B cell (primary cell): ENCODE results near the gene PKIG. TPM values are rescaled to one million over a fixed set of nuclear protein-coding genes. Genes with fewer than 3 reads are reported as not detected.

ENCODE experiments used
- ATAC-seq: fragments of 200-7000 bp; cut with Tn5 transposase; one replicate; pipeline ENCODE4 v1.10.0; 2021; ENCODE audit warnings: low read depth, mild to moderate bottlenecking, moderate number of reproducible peaks, moderate library complexity
- CTCF ChIA-PET: fragments of 350-600 bp; sonication (Branson Sonifier 250); formaldehyde crosslinking; loops from one replicate; lab custom pipeline; 2021; ENCODE audit warnings: antibody characterized with exemption, inconsistent platforms; lab: Charles Lee
- POLR2A ChIA-PET: fragments of 350-600 bp; sonication (Branson Sonifier 250); formaldehyde crosslinking; loops from one replicate; lab custom pipeline; 2021; ENCODE audit warnings: antibody characterized with exemption; lab: Charles Lee
- DNase-seq: peaks from one replicate; pipeline ENCODE4 v3.0.0; 2013
- H2AFZ ChIP-seq: 2 replicates; pipeline ENCODE4 v1.6.1; 2012; ENCODE audit warnings: mild to moderate bottlenecking, low read depth, low read length; ENCODE audit not compliant: insufficient read depth, poor library complexity, severe bottlenecking
- H3K27ac ChIP-seq, 2 donors: 1 replicate in 1 of 2; 2 replicates in 1 of 2; pipeline ENCODE4 v1.5.1; 2012 to 2013; ENCODE audit warnings: low read length in 2 of 2, mild to moderate bottlenecking in 2 of 2, moderate library complexity in 1 of 2
- H3K27me3 ChIP-seq, 4 experiments: fragments of 200-600 bp in 1 of 4; sonication (generic) in 1 of 4; replicated peaks in 1 of 4; 1 replicate in 2 of 4; 2 replicates in 2 of 4; pipeline versions ENCODE4 v1.6.1 to v1.7.0; 2013 to 2016; ENCODE audit warnings: low read length in 3 of 4, mild to moderate bottlenecking in 2 of 4, mixed read lengths in 1 of 4, moderate library complexity in 1 of 4; ENCODE audit not compliant: insufficient read depth in 4 of 4, control insufficient read depth in 3 of 4; ENCODE audit errors: control extremely low read depth in 1 of 4
- H3K36me3 ChIP-seq, 2 experiments: replicated peaks in 1 of 2; 1 replicate in 1 of 2; 2 replicates in 1 of 2; pipeline versions ENCODE4 v1.6.1 to v1.7.1; 2013; ENCODE audit warnings: low read length in 1 of 2; ENCODE audit not compliant: insufficient read depth in 2 of 2, control insufficient read depth in 1 of 2; ENCODE audit errors: control extremely low read depth in 1 of 2, extremely low read depth in 1 of 2
- H3K4me1 ChIP-seq, 2 donors: fragments of 200-600 bp in 1 of 2; sonication (generic) in 1 of 2; 1 replicate in 1 of 2; 2 replicates in 1 of 2; pipeline versions ENCODE4 v1.5.1 to v1.6.1; 2013 to 2017; ENCODE audit warnings: low read length in 2 of 2; ENCODE audit not compliant: control insufficient read depth in 2 of 2, insufficient read depth in 2 of 2
- H3K4me2 ChIP-seq: replicated peaks from 2 replicates; pipeline ENCODE3; 2012; ENCODE audit warnings: mild to moderate bottlenecking, low read depth, low read length; ENCODE audit not compliant: poor library complexity, severe bottlenecking
- H3K4me3 ChIP-seq, 5 experiments: fragments of 200-600 bp in 1 of 5; sonication (generic) in 1 of 5; 1 replicate in 3 of 5; 2 replicates in 2 of 5; pipeline versions ENCODE4 v1.5.1 to v1.7.0; 2011 to 2016; ENCODE audit warnings: low read length in 4 of 5, mild to moderate bottlenecking in 4 of 5, low read depth in 2 of 5, control low read depth in 1 of 5, moderate library complexity in 1 of 5; ENCODE audit not compliant: insufficient read depth in 1 of 5; ENCODE audit errors: control extremely low read depth in 1 of 5, extremely low read depth in 1 of 5
- H3K79me2 ChIP-seq: fragments of 200-600 bp; sonication (generic); one replicate; pipeline ENCODE4 v1.6.0; 2016; ENCODE audit warnings: low read length; ENCODE audit not compliant: control insufficient read depth, insufficient read depth
- H3K9ac ChIP-seq: fragments of 200-600 bp; sonication (generic); 2 replicates; pipeline ENCODE4 v1.6.1; 2017; ENCODE audit warnings: mild to moderate bottlenecking, low read length, moderate library complexity
- H3K9me3 ChIP-seq, 3 donors: one replicate each; pipeline versions ENCODE4 v1.6.1 to v1.7.1; 2013; ENCODE audit warnings: low read length in 2 of 3; ENCODE audit not compliant: control insufficient read depth in 2 of 3, insufficient read depth in 1 of 3; ENCODE audit errors: control extremely low read depth in 1 of 3
- H4K20me1 ChIP-seq: 2 replicates; pipeline ENCODE4 v1.6.0; 2012; ENCODE audit warnings: mild to moderate bottlenecking, low read length; ENCODE audit not compliant: insufficient read depth, control insufficient read depth, poor library complexity, severe bottlenecking
- H3K27ac Mint-ChIP-seq: one replicate; pipeline ENCODE4 v1.8.0; 2021; ENCODE audit warnings: mixed read lengths
- H3K27me3 Mint-ChIP-seq: one replicate; pipeline ENCODE4 v1.8.0; 2021; ENCODE audit warnings: mixed read lengths
- H3K4me1 Mint-ChIP-seq: one replicate; pipeline ENCODE4 v1.8.0; 2021; ENCODE audit warnings: mixed read lengths
- H3K4me3 Mint-ChIP-seq: one replicate; pipeline ENCODE4 v1.8.0; 2021; ENCODE audit warnings: mixed read lengths
- H3K9me3 Mint-ChIP-seq: one replicate; pipeline ENCODE4 v1.8.0; 2022; ENCODE audit warnings: mixed read lengths; ENCODE audit not compliant: insufficient read depth
- EZH2 ChIP-seq: IDR thresholded peaks from 2 replicates; pipeline ENCODE4 v1.6.1; 2012; ENCODE audit warnings: borderline replicate concordance, low read depth, mild to moderate bottlenecking, moderate library complexity, low read length; ENCODE audit not compliant: insufficient read depth, poor library complexity, severe bottlenecking
- WGBS: methylation state at CpG from one replicate; pipeline ENCODE4 v1.1.5; 2013; ENCODE audit warnings: missing lambda C conversion rate; ENCODE audit not compliant: insufficient coverage; 5-methylcytosine and 5-hydroxymethylcytosine counted together
- intact Hi-C: fragments of 100-400 bp; cut with micrococcal nuclease; formaldehyde crosslinking; loops from one replicate; pipeline ENCODE4 v1.10.0; 2022
- polyA plus RNA-seq: library from polyadenylated mRNA; depleted of rRNA; stranded (reverse); fragments of >200 nt; gene quantifications from 2 replicates; pipeline ENCODE4 v1.2.3, GENCODE V29; 2012
- total RNA-seq, 2 donors: library from RNA; stranded (reverse); fragments of 120-200 nt in 1 of 2; gene quantifications; 1 replicate in 1 of 2; 2 replicates in 1 of 2; pipeline versions ENCODE4 v1.2.3 to v1.2.4, GENCODE V29; 2013 to 2022
- TF ChIP-seq, protein P1 (sequence below): fragments of 200-600 bp; IDR thresholded peaks from one replicate; pipeline ENCODE4 v1.8.0; 2022; ENCODE audit warnings: antibody characterized with exemption, mild to moderate bottlenecking

PKIG gene
- total and polyA plus RNA-seq, 2 donors (not counting 1 experiment from before 2014, with no cell fraction given): 128 to 168 TPM

DNA sequence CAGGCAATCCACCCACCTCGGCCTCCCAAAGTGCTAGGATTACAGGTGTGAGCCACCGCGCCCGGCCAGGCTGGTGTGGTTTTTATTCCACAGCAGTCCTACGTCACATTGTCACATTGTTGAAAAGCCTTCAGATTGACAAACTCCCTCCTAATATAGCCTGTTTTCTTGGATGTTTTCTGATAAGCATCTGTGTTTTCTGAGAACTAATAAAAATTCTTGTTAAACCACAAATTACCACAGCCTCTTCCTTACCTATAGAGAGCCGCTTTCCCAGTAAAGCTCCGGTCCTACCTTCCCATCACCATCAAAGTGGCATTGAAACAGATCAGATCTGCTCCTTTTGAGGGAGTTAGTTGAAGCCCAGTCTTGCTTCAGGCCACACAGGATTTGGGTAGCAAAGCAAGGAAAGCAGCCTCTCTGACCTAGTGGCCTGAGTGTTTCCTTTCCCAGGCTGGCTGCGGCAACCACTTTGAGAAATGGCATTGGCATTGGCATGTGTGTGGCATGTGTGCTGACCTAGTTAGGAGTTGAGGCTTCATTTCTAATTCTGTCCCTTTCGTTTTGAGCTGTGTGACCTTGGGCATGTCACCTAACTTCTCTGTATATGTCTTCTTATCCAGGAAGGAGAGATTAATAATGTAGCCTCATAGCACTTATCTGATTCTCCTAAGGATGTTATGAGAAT, 1.7 kb upstream of the PKIG start:
- H3K9ac ChIP-seq: peak overlapping the region; percentile 85
- H3K9me3 ChIP-seq: no peaks in the 10 kb centered on the region
- peak overlapping the region; percentile 74 for H3K4me2 ChIP-seq
- H3K36me3 ChIP-seq: no peaks in the 10 kb centered on the region
- peak overlapping the region; percentile 85 to 89 for H3K27ac ChIP-seq
- H3K4me1 Mint-ChIP-seq: peaks cover 82% of the 10 kb centered on the region
- ChIA-PET POLR2A (interaction anchor here (0.5 to 3.0 kb wide), 4 partner anchors 10 to 1389 kb away, joined by 3 to 9 read pairs (median 6); no protein-coding TSS in a partner anchor), CTCF (interaction anchor here (1.3 to 24.0 kb wide), 2 partner anchors 13 to 24 kb away, joined by 8 to 772 read pairs; no protein-coding TSS in a partner anchor)
- no peaks in the 10 kb centered on the region for H4K20me1 ChIP-seq
- no peak for DNase-seq
- H3K27ac Mint-ChIP-seq: peak overlapping the region; percentile 91
- no peaks in the 10 kb centered on the region for H3K27me3 Mint-ChIP-seq
- H2AFZ ChIP-seq: peak overlapping the region; percentile 68
- TF ChIP-seq EZH2: no peak
- 82% methylated on average over 2 of the region's 9 CpGs for WGBS
- H3K4me1 ChIP-seq: peaks cover 66 to 78% of the 10 kb centered on the region in 2 donors
- H3K4me3 Mint-ChIP-seq: peak overlapping the region; percentile 92
- no peak for ATAC-seq
- H3K27me3 ChIP-seq: no peaks in the 10 kb centered on the region
- peak overlapping the region in 3 of 5 experiments; percentile 1 to 94 (median 76) for H3K4me3 ChIP-seq
- H3K79me2 ChIP-seq: peaks cover 82% of the 10 kb centered on the region
- intact Hi-C loops: loop anchor here (10.0 kb wide), 2 partner anchors 366 to 384 kb away; partner anchors contain the start of genes OSER1, STK4 and TOMM34
- H3K9me3 Mint-ChIP-seq: no peaks in the 10 kb centered on the region

DNA sequence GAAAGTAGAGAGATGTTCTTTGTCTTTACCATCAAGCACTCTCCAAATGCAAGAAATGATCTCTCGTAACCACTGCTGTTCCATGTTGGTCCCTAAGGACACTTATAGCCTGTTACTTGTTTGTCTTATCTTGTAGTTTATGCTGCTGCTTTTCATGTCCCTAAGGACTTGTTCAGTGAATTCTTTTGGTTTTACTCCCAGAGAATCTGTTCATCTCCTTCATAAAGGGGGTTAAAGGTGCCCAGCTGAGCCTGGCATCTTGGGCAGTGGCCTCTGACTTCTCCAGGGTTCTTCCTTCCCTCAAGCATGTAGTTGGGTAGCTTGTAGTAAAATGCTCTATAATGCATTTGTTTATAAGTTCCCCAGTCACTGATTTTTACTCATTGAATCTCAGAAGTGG, 864 bp upstream of the PKIG start:
- Histone ChIP-seq H3K27ac (peak overlapping the region; percentile 85 to 89), H3K4me3 (peak overlapping the region in 4 of 5 experiments; percentile 57 to 94 (median 69)), H3K9ac (peak overlapping the region; percentile 85), H3K9me3 (no peaks in the 10 kb centered on the region), H3K36me3 (no peaks in the 10 kb centered on the region), H3K4me2 (peak overlapping the region; percentile 74), H3K79me2 (peaks cover 76% of the 10 kb centered on the region), H3K4me1 (peaks cover 65 to 78% of the 10 kb centered on the region in 2 donors), H2AFZ (peak overlapping the region; percentile 68), H3K27me3 (no peaks in the 10 kb centered on the region), H4K20me1 (no peaks in the 10 kb centered on the region)
- Mint-ChIP-seq H3K27me3 (no peaks in the 10 kb centered on the region), H3K4me3 (peak overlapping the region; percentile 92), H3K9me3 (no peaks in the 10 kb centered on the region), H3K27ac (peak overlapping the region; percentile 91), H3K4me1 (peaks cover 83% of the 10 kb centered on the region)
- no CpG with 5 or more reads among the region's 1 CpG for WGBS
- ATAC-seq: no peak
- POLR2A ChIA-PET: interaction anchor here (0.7 to 3.0 kb wide), 4 partner anchors 14 to 46 kb away, joined by 4 to 9 read pairs (median 5); no protein-coding TSS in a partner anchor
- intact Hi-C loops: loop anchor here (10.0 kb wide), 2 partner anchors 367 to 383 kb away; partner anchors contain the start of genes OSER1, STK4 and TOMM34
- no peak for TF ChIP-seq EZH2
- TF ChIP-seq, protein P1, sequence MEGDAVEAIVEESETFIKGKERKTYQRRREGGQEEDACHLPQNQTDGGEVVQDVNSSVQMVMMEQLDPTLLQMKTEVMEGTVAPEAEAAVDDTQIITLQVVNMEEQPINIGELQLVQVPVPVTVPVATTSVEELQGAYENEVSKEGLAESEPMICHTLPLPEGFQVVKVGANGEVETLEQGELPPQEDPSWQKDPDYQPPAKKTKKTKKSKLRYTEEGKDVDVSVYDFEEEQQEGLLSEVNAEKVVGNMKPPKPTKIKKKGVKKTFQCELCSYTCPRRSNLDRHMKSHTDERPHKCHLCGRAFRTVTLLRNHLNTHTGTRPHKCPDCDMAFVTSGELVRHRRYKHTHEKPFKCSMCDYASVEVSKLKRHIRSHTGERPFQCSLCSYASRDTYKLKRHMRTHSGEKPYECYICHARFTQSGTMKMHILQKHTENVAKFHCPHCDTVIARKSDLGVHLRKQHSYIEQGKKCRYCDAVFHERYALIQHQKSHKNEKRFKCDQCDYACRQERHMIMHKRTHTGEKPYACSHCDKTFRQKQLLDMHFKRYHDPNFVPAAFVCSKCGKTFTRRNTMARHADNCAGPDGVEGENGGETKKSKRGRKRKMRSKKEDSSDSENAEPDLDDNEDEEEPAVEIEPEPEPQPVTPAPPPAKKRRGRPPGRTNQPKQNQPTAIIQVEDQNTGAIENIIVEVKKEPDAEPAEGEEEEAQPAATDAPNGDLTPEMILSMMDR: no peak
- DNase-seq: no peak
- CTCF ChIA-PET: interaction anchor here (0.9 to 24.0 kb wide), 5 partner anchors 9 to 23 kb away, joined by 3 to 772 read pairs (median 8); no protein-coding TSS in a partner anchor
